ENCODE data around the gene DENND2D. TPM values are rescaled to one million over a fixed set of nuclear protein-coding genes. Genes with fewer than 3 reads are reported as not detected.
A peak's percentile ranks its signal among the peaks of the same experiment; 100 is the strongest.

The DENND2D gene
- total RNA-seq, 1 experiment from 2014 or later = 0.11 TPM

- Mint-ChIP-seq H3K4me3 (no peak overlapping the region), H3K9me3 (no peaks in the 10 kb centered on the region), H3K4me1 (peaks cover 18 to 21% of the 10 kb centered on the region in 2 experiments), H3K27me3 (ENCODE audit: low read depth) (no peaks in the 10 kb centered on the region), H3K36me3 (ENCODE audit: insufficient read depth in 1 of 3, low read depth in 3 of 3) (peaks cover 10 to 28% (median 26%) of the 10 kb centered on the region in 3 experiments; a peak in 6 of 7 replicates), H3K27ac (peak overlapping the region in 2 of 3 experiments; percentile 70 to 78; a peak in 3 of 7 replicates)
- Histone ChIP-seq H4K20me1 (ENCODE audit: control insufficient read depth, insufficient read depth, insufficient read length) (no peaks in the 10 kb centered on the region), H3K4ac (ENCODE audit: low read depth, low read length) (no peak overlapping the region), H3K9ac (ENCODE audit: extremely low read depth, insufficient read length, low read length) (no peak overlapping the region), H3K23me2 (ENCODE audit: insufficient read length, low read depth, low read length, poor library complexity, severe bottlenecking) (peaks cover 5% of the 10 kb centered on the region), H3K9me3 (ENCODE audit: control insufficient read depth, low read depth, low read length) (no peaks in the 10 kb centered on the region), H3K79me2 (ENCODE audit: insufficient read depth, low read length) (peaks cover 18% of the 10 kb centered on the region; the same call in 1 of the 2 replicates), H2AK5ac (ENCODE audit: insufficient read length, low read length) (no peak overlapping the region), H4K91ac (ENCODE audit: insufficient read length, low read depth, low read length) (no peak overlapping the region), H3K56ac (ENCODE audit: insufficient read length, low read depth, low read length) (no peak overlapping the region), H3K23ac (ENCODE audit: insufficient read length, low read depth, low read length) (no peak overlapping the region), H2BK15ac (ENCODE audit: low read depth, low read length) (no peak overlapping the region), H4K5ac (ENCODE audit: insufficient read length, low read depth, low read length) (no peak overlapping the region), H2BK12ac (ENCODE audit: insufficient read length, low read depth, low read length) (no peak overlapping the region), H3K18ac (ENCODE audit: insufficient read length, low read depth, low read length) (no peak overlapping the region), H3K14ac (ENCODE audit: insufficient read depth, low read length) (no peak overlapping the region; the same call in 1 of the 2 replicates), H3T11ph (ENCODE audit: low read length) (no peak overlapping the region), H2BK5ac (ENCODE audit: insufficient read length, low read length) (no peak overlapping the region), H3K4me1 (ENCODE audit: insufficient read depth, low read length) (no peaks in the 10 kb centered on the region), H2AFZ (ENCODE audit: low read length) (no peak overlapping the region), H3K4me2 (ENCODE audit: insufficient read depth, insufficient read length, low read length) (no peak overlapping the region), H3K27me3 (ENCODE audit: insufficient read depth, low read length) (no peaks in the 10 kb centered on the region), H2BK120ac (ENCODE audit: low read depth, low read length, poor library complexity, severe bottlenecking) (no peak overlapping the region), H2BK20ac (ENCODE audit: low read depth, low read length, poor library complexity, severe bottlenecking) (no peak overlapping the region), H4K8ac (replicated peaks; ENCODE audit: insufficient read length, low read depth, low read length) (no peak overlapping the region), H3K79me1 (ENCODE audit: insufficient read depth, low read depth, low read length, poor library complexity, severe bottlenecking) (no peaks in the 10 kb centered on the region), H3K27ac (ENCODE audit: insufficient read length, low read depth, low read length) (no peak overlapping the region)
- no CpG with 5 or more reads among the region's 2 CpGs for WGBS (ENCODE audit: extremely low coverage, insufficient read length, low lambda C conversion rate)
- TF ChIP-seq CTCF (conservative IDR thresholded peaks at IDR 0.05) = no peak
- DNase-seq = no peak
These were observed 54.9 kb downstream of the DENND2D start for GRCh38 chr1:111145542-111145941.

All from H9 (cell line).